Coronary artery (tissue), 2 donors: Measurements from ENCODE around the gene CYB5RL.

Experiments
- DNase-seq: peaks from one replicate; pipeline ENCODE4 v3.0.0-alpha.2; 2017; ENCODE audit warnings: low spot score
- H3K27ac ChIP-seq, 2 donors: fragments of 200-600 bp; sonication (generic); one replicate each; pipeline ENCODE4 v1.5.1; 2016 to 2019
- H3K4me3 ChIP-seq: fragments of 200-600 bp; sonication (generic); 2 replicates; pipeline ENCODE4 v1.5.1; 2016; ENCODE audit warnings: mild to moderate bottlenecking, moderate library complexity
- TF ChIP-seq, protein P1 (sequence below): fragments of 200-600 bp; sonication (generic); IDR thresholded peaks from one replicate; pipeline ENCODE4 v1.5.1; 2019; ENCODE audit warnings: antibody characterized with exemption

The CYB5RL gene

DNA sequence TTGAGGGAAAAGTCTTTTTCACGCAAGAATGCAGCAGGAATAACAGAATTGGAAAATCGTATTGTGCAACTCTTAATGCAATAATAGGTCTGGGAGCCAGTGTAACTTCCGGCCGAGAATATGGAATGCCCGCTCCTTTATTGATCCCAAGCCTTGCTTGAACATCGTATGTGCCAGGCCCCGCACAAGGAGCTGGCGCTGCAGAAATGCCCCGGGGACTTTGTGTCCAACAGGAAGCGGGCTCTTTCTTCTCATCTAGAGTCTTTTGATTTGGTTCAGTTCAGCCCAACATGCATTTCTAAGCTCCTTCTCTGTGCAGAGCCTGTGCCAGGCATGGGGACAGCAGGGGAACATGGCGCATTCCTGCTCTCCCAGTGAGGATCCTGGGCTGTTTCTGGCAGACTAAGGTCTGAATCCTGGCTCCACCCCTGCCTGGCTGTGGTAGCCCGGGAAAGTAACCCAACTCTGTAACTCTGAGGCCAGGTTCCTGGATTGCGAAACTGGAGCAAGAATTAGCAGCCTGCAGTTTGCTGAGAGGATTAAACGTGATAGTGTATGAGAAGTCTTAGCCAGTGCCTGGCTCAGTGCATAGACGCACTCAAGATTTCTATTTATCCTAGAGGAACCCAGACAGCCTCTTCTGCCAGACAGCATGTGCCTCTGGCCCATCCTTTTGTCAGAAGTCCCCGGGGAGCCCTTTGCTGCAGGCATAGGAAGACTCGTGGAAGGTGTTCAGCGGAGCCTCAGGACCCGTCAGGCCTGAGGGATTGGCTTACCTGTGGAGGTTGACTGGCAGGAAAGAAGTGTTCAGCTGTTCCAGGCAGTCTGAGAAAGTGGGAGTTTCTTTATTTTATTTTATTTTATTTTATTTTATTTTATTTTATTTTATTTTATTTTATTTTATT lies 46.0 kb downstream of the CYB5RL start:
- TF ChIP-seq, protein P1, sequence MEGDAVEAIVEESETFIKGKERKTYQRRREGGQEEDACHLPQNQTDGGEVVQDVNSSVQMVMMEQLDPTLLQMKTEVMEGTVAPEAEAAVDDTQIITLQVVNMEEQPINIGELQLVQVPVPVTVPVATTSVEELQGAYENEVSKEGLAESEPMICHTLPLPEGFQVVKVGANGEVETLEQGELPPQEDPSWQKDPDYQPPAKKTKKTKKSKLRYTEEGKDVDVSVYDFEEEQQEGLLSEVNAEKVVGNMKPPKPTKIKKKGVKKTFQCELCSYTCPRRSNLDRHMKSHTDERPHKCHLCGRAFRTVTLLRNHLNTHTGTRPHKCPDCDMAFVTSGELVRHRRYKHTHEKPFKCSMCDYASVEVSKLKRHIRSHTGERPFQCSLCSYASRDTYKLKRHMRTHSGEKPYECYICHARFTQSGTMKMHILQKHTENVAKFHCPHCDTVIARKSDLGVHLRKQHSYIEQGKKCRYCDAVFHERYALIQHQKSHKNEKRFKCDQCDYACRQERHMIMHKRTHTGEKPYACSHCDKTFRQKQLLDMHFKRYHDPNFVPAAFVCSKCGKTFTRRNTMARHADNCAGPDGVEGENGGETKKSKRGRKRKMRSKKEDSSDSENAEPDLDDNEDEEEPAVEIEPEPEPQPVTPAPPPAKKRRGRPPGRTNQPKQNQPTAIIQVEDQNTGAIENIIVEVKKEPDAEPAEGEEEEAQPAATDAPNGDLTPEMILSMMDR = no peak
- peak overlapping the region in 1 of 2 donors; percentile 21 for H3K27ac ChIP-seq
- H3K4me3 ChIP-seq = no peak overlapping the region
- no peak for DNase-seq

DNA sequence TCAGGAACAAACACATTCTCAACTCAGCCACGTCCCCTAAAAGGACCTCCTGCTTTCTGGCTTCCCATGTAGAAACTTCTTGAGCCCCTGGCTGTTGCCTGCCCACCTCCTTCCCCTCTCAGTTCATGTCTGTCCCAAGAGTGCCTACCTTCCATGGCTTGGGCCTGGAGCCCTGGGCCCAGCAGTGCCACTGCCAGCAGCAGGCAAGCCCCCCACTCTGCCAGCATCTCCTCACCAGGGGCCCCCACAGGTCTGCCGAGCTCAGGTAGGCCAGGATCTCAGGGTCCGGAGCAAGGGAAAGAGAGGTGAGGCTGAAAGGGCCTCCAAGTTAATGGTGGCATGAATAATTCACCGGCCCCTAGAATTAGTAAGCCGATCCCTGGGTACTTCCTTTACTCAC lies 47.1 kb downstream of the CYB5RL start, which contains the start of gene CDCP2:
Gene CDCP2, minus strand, starts transcription at position 305 of the 400 bp plus-strand sequence. Its CDS starts 78 bp downstream, at position 227.
- Histone ChIP-seq H3K4me3 (no peak within 1 kb of the TSS), H3K27ac (peak within 1 kb of the TSS in 1 of 2 donors; percentile 21)
- no peak for DNase-seq
- TF ChIP-seq, protein P1 = no peak

DNA sequence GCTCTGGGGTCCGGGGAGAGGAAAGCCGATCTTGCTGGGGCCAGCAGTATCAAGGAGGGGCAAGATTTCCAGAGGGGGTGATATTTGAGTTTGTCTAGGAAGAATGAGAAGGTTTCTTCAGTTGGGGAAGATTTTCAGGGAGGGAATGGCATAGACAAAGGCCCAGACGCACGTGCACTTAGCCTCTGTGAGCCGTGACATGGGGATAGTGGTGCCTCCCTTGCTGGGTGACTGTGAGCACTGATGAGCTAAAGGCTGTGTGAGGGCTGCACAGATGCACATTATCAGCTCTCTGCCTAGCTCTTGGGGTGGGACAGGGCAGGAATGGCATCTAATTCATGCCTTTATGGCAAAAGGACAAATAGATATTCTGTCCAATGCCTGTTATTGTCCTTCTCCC lies 48.8 kb downstream of the CYB5RL start:
- TF ChIP-seq, protein P1 = no peak
- Histone ChIP-seq H3K4me3 (no peak overlapping the region), H3K27ac (no peak overlapping the region)
- DNase-seq = no peak
